ENCODE measurements around the gene AFAP1L2.

The AFAP1L2 gene

DNA sequence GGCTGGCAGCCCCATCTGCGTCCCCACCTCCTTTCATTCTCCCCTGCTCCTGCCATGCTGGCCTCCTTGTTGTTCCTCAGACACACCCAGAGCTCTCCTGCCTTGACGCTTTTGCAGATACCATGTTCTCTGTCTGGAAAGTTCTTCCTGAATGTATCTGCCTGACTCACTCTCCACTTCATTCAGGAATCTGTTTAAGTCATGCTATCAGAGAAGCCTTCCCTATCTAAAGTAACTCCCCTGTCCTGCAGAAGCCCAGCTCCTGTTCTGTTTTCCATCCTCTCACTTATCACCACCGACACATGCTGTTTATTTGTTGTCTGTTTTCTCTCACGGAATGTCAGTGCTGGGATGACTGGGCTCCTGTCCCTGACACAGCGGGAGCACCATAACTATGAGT is 82.0 kb downstream of the AFAP1L2 start:
- no peaks in the 10 kb centered on the region for H3K9me3 ChIP-seq (ENCODE audit: insufficient read depth, low read depth, low read length)
- H3K9ac ChIP-seq (ENCODE audit: low read depth, low read length, poor library complexity, severe bottlenecking), result no peak overlapping the region
- no peaks in the 10 kb centered on the region for H3K9me2 ChIP-seq (replicated peaks; ENCODE audit: low read depth, low read length)
- no peak overlapping the region for H3K4me3 ChIP-seq (ENCODE audit: low read length, poor library complexity, severe bottlenecking)
- no peaks in the 10 kb centered on the region for H3K4me1 ChIP-seq (ENCODE audit: insufficient read depth, low read length, poor library complexity, severe bottlenecking)
- H3K79me2 ChIP-seq (ENCODE audit: insufficient read depth, low read length), result no peaks in the 10 kb centered on the region
- H4K20me1 ChIP-seq (ENCODE audit: insufficient read depth, low read length, poor library complexity, severe bottlenecking), result no peaks in the 10 kb centered on the region
- H3K27me3 ChIP-seq (ENCODE audit: insufficient read depth, low read length, poor library complexity, severe bottlenecking), result no peaks in the 10 kb centered on the region
- no peaks in the 10 kb centered on the region for H3F3A ChIP-seq (ENCODE audit: low read depth)
- no peak overlapping the region for H2AFZ ChIP-seq (ENCODE audit: low read length)
- no peaks in the 10 kb centered on the region for H3K36me3 ChIP-seq (ENCODE audit: insufficient read depth, low read length)
- TF ChIP-seq EZH2phosphoT487 (IDR thresholded peaks at IDR 0.05; ENCODE audit: borderline replicate concordance), result no peak
- no peak for TF ChIP-seq CTCF (conservative IDR thresholded peaks at IDR 0.05; ENCODE audit: low read length)
- H3K4me2 ChIP-seq (ENCODE audit: low read depth, low read length, poor library complexity, severe bottlenecking), result no peak overlapping the region

DNA sequence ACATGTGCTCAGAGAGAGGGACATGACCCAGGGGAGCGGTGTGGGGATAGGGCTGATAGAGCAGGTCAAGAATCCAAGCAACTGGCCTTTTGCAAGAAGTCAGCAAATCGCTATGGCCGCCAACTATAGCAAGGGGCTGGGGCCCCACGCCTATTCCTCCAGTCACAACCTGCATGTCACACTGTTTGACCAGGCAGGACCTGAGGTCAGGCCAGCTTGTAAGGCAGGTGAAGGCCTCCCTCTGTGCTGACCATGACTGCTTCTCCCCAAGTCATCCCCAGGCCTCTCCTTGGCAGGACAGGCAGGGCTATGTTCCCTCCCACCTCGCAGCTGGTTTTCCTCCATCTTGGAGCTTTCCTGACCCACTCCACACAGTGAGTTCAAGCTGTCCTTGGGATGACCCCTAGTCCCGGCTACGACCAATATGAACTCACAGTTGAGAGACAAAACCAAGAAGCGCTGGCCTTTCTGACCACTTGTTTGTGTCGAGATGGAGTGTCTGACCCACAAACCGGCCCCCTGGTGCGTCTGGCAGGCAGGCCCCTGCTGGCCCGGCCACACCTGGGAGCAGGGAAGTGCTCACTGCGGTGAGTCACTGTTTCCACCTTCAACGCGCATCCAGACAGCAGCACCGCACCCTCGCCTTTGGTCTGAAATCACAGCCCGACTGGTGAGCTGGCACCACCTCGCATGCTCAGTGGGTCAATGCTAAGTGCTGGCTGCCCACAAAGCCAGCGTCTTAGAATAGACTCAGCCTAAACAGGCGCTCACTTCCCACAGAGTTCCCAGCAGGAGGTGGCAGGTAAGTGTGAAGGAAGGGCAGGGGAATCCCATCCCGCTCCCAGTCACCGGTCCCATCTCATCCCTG is 83.8 kb downstream of the AFAP1L2 start:
- Histone ChIP-seq H4K20me1 (ENCODE audit: insufficient read depth, low read length, poor library complexity, severe bottlenecking) (no peaks in the 10 kb centered on the region), H3K9ac (ENCODE audit: low read depth, low read length, poor library complexity, severe bottlenecking) (no peak overlapping the region), H3K4me1 (ENCODE audit: insufficient read depth, low read length, poor library complexity, severe bottlenecking) (no peaks in the 10 kb centered on the region), H3K4me2 (ENCODE audit: low read depth, low read length, poor library complexity, severe bottlenecking) (no peak overlapping the region), H3K36me3 (ENCODE audit: insufficient read depth, low read length) (no peaks in the 10 kb centered on the region), H3K27me3 (ENCODE audit: insufficient read depth, low read length, poor library complexity, severe bottlenecking) (no peaks in the 10 kb centered on the region), H3F3A (ENCODE audit: low read depth) (no peaks in the 10 kb centered on the region), H3K9me2 (replicated peaks; ENCODE audit: low read depth, low read length) (no peaks in the 10 kb centered on the region), H3K4me3 (ENCODE audit: low read length, poor library complexity, severe bottlenecking) (no peak overlapping the region), H3K79me2 (ENCODE audit: insufficient read depth, low read length) (no peaks in the 10 kb centered on the region), H2AFZ (ENCODE audit: low read length) (no peak overlapping the region), H3K9me3 (ENCODE audit: insufficient read depth, low read depth, low read length) (no peaks in the 10 kb centered on the region)
- TF ChIP-seq CTCF (conservative IDR thresholded peaks at IDR 0.05; ENCODE audit: low read length) (no peak), EZH2phosphoT487 (IDR thresholded peaks at IDR 0.05; ENCODE audit: borderline replicate concordance) (no peak)

GRCh38 chr10:114319406-114320248 is 84.7 kb downstream of the AFAP1L2 start:
- no peaks in the 10 kb centered on the region for H3K4me1 ChIP-seq (ENCODE audit: insufficient read depth, low read length, poor library complexity, severe bottlenecking)
- TF ChIP-seq CTCF (conservative IDR thresholded peaks at IDR 0.05; ENCODE audit: low read length), result no peak
- TF ChIP-seq EZH2phosphoT487 (IDR thresholded peaks at IDR 0.05; ENCODE audit: borderline replicate concordance), result no peak
- H3K4me3 ChIP-seq (ENCODE audit: low read length, poor library complexity, severe bottlenecking), result no peak overlapping the region
- no peaks in the 10 kb centered on the region for H3K79me2 ChIP-seq (ENCODE audit: insufficient read depth, low read length)
- H4K20me1 ChIP-seq (ENCODE audit: insufficient read depth, low read length, poor library complexity, severe bottlenecking), result no peaks in the 10 kb centered on the region
- H3K9me2 ChIP-seq (replicated peaks; ENCODE audit: low read depth, low read length), result no peaks in the 10 kb centered on the region
- no peaks in the 10 kb centered on the region for H3K36me3 ChIP-seq (ENCODE audit: insufficient read depth, low read length)
- no peak overlapping the region for H2AFZ ChIP-seq (ENCODE audit: low read length)
- H3K4me2 ChIP-seq (ENCODE audit: low read depth, low read length, poor library complexity, severe bottlenecking), result no peak overlapping the region
- no peaks in the 10 kb centered on the region for H3K27me3 ChIP-seq (ENCODE audit: insufficient read depth, low read length, poor library complexity, severe bottlenecking)
- H3F3A ChIP-seq (ENCODE audit: low read depth), result no peaks in the 10 kb centered on the region
- no peaks in the 10 kb centered on the region for H3K9me3 ChIP-seq (ENCODE audit: insufficient read depth, low read depth, low read length)
- H3K9ac ChIP-seq (ENCODE audit: low read depth, low read length, poor library complexity, severe bottlenecking), result no peak overlapping the region
